GM12864 (cell line): Measurements from ENCODE around the gene RHOC.

Source experiments
- DNase-seq: peaks from one replicate; pipeline ENCODE4 v3.0.0-alpha.2; 2011; ENCODE audit warnings: low read depth
- H3K4me3 ChIP-seq: 2 replicates; pipeline ENCODE4 v1.5.1; 2011; ENCODE audit warnings: mild to moderate bottlenecking, low read depth, low read length, control low read depth
- TF ChIP-seq, protein P1 (sequence below): IDR thresholded peaks from 2 replicates; pipeline ENCODE4 v1.5.1; 2011; ENCODE audit warnings: low read depth, mild to moderate bottlenecking, moderate library complexity, low read length, control low read depth, inconsistent platforms; ENCODE audit errors: missing control alignments

Gene RHOC

DNA sequence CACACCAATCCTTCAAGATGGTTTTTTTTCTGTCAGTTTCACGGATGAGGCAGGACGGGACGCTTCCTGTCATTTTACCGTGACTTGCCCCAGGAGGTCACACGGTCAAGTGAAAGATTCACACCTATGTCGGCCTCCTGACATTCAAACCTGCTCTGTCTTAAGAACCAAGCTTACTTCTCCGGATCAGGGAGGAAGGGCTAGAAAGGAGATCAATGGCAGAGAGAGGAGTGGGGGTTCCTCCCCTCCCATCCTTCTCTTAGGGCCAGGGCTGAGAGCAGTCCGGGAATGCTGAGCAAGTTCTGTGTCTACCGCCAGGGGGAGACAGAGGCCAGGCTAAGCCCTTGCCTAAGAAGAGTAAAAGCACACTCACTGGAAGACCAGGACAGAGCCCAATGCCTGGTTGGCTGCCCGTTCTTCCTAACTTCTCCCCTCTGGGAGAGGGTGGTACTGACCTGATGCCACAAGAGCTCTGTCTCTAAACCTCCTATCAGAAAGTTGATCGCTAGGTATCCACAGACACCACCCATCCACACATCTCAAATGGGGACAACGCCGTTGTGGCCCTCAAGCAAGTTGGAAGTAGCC, 9.3 kb upstream of the RHOC start:
- peak; percentile 57 for DNase-seq
- H3K4me3 ChIP-seq, result peak overlapping the region; percentile 53; the same call in 1 of the 2 replicates
- TF ChIP-seq, protein P1, sequence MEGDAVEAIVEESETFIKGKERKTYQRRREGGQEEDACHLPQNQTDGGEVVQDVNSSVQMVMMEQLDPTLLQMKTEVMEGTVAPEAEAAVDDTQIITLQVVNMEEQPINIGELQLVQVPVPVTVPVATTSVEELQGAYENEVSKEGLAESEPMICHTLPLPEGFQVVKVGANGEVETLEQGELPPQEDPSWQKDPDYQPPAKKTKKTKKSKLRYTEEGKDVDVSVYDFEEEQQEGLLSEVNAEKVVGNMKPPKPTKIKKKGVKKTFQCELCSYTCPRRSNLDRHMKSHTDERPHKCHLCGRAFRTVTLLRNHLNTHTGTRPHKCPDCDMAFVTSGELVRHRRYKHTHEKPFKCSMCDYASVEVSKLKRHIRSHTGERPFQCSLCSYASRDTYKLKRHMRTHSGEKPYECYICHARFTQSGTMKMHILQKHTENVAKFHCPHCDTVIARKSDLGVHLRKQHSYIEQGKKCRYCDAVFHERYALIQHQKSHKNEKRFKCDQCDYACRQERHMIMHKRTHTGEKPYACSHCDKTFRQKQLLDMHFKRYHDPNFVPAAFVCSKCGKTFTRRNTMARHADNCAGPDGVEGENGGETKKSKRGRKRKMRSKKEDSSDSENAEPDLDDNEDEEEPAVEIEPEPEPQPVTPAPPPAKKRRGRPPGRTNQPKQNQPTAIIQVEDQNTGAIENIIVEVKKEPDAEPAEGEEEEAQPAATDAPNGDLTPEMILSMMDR, result peak; percentile 99

DNA sequence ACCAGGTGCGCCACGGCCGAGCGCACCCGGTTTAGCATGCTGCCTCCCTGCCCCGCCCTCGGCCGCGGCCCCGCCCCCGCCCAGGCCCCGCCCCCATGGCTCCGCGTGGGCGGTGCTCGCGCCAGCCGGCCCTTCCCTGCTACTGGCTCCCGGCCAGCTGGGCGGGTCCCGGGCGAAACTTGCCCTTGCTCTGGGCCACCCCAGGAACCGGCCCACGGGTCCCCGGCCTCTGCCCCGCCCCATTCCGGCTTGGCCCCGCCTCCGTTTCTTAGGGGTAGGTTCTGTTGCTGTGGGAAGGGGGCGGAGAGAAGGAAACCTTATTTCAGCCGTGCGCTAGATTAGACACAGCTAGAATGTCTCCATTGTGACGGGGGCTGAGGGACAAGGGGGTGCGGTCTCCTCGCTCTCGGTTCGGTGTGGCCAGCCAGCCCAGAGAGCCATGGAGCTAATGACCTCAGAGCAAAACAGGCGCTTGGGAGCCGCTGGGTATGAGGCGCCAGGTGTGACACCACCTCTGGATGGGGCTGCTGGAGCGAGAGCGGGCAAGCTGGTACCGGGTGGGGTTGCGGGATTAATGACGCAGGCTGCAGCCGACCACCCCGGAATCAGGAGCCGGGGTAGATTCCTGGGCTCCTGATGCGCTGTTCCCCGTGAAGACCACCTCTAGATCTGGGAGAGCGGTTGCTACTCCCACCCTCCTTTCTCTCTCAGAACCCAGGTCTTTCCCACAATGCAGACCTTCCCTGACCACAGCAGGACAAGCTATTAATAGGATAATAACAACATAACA, 8.5 kb upstream of the RHOC start, which contains the start of gene PPM1J:
Gene PPM1J, minus strand, starts transcription at position 69 of the 790 bp plus-strand sequence. Its CDS starts 31 bp downstream, at position 38.
- peak; percentile 80 for DNase-seq
- H3K4me3 ChIP-seq, result peak within 1 kb of the TSS; percentile 60
- TF ChIP-seq, protein P1, result no peak

DNA sequence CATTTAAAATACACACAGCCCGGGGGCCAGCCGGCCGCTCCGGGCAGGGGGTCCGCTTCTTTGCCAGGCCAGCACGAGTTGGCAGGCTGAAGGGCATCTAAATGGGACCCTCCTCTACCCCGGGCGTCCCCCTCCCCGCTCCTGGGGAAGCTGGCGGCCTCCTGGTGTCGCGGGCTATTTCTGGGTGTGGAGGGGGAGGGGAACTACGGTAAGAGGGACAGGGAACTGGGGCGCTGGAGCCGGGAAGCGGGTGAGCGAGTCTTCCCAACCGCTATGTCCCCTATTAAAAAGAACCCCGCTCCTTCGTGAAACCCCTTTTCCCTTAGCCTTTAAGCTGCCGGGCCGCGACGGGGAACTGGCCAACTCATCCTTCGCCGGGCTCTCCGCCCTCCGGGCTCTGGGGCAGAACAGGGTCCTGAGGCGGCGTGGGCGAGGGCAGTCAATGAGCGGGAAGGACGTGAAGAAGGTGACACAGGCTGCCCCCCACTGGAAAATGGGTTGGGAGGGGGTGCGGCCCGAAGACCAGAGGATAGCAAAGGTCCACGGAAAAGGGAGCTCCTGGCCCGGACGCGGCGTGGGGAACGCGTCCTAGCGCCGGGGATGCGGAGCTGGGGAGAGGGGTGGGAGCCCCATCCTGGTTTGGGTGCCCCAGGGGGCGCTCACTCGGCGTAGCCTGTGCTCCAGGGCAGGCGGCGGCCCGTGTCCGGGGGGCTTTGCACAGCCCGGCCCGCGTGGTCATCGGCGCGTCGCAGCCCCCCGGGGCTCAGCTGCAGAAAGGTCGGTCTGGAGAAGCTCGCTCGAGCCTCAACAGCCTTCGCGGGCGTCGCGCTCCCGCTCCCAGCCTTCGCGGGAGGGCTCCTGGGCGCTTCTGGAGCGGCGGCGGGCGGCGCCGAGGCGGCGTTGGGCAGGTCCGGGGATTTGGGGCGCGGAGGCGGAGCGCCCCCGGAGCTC, 7.7 kb upstream of the RHOC start:
- DNase-seq, result no peak
- TF ChIP-seq, protein P1, result peak; percentile 5

DNA sequence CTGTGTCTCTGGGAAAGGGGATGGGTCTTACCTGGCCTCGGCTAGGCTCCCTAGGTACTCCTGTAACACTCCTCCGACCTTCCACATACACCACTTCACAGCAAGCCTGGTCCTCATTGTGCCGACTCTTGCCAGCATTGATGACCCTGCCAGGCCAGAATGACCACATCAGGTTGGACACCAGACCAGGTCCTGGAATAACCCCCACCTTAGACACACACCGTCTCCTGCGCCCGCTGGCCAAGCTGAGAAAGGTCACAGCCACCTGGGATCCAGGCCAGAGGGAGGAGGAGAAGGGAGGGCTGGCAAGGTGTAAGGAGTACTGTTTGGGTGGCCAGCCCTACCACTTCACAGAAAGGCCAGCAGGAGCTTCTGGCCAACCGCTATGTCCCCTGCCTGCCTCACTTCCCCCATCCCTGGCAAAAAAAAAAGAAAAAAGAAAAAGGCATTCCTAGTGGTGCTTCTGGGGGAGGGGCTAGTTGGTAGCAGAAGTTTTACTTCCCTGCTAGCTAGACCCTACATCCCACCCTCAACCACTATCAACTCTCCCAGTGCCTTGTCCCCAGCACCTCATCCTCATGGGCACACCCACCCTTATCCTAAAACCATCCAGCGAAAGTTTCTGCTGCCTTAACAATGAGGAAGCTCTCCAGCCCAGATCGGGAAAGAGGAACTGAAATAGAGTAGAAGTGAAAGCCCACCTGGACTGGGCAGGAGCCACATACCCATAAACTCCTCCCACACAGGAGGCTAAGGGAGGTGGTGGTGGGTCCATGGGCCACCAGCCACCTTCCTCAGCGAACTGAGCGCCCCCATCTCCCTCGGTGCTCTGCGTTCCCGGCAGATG, 6.8 kb upstream of the RHOC start:
- H3K4me3 ChIP-seq, result peak overlapping the region; percentile 60
- TF ChIP-seq, protein P1, result no peak
- DNase-seq, result peak; percentile 51

More for the DNA sequence above, 7.7 kb upstream of the RHOC start:
- peak overlapping the region; percentile 60 for H3K4me3 ChIP-seq

DNA sequence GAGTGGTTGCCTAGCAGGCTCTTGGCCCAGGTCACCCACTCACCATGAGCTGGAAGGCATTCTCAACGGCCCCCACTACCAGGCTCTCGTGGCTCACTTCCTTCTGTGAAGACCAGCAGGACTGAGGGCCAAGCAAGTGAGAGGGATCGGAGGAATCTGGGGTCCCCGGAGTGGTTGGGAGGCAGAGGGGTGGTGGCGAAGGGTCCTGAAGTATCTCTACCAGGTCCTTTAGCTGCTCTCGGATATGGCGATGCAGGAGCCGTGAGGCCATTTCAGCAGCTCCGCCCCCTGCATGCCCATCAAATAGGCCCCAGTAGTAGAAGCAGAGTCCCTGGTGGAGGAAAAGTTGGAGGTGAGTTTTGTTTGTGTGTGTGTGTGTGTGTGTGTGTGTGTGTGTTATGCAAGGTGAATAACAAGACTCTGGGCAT, 5.8 kb upstream of the RHOC start:
- TF ChIP-seq, protein P1, result no peak
- no peak for DNase-seq
- no peak overlapping the region for H3K4me3 ChIP-seq

DNA sequence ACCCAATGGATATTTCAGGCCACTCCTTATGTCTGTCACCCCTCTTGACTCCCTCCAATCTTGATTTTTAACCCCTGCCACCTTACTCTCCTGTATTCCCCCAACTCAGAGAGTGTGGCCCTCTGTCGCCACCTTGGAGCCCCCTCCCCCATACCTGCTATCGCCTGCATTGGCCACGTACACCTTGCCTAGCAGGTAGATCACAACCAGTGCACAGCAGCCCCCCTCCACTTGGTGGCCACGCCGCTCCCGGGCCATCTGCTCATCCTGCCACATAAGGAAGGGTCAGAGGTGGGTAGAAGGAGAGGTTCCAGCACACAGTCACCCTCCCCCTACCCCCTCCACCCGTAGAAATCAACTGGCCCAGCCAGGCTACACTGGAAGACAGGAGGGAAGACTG, 5.3 kb upstream of the RHOC start:
- DNase-seq, result no peak
- TF ChIP-seq, protein P1, result no peak
- H3K4me3 ChIP-seq, result no peak overlapping the region
